K562 (cell line): ENCODE results near the gene RDH13. TPM values are rescaled to one million over a fixed set of nuclear protein-coding genes. Genes with fewer than 3 reads are reported as not detected.
A peak's percentile ranks its signal among the peaks of the same experiment; 100 is the strongest.

ENCODE experiments used
- CXXC5 ChIP-seq: fragments of 250-450 bp; sonication (Bioruptor Pico); IDR thresholded peaks from 2 replicates; pipeline ENCODE4 v1.8.0; 2022; ENCODE audit warnings: inconsistent platforms, mild to moderate bottlenecking, moderate library complexity
- ELF2 ChIP-seq: fragments of 250-450 bp; sonication (Bioruptor Pico); IDR thresholded peaks from 2 replicates; pipeline ENCODE4 v1.5.0; 2021; ENCODE audit warnings: mild to moderate bottlenecking
- ETS2 ChIP-seq: IDR thresholded peaks from 2 replicates; pipeline ENCODE4 v1.6.1; 2016; ENCODE audit warnings: borderline replicate concordance, missing genetic modification characterization, mild to moderate bottlenecking, moderate library complexity, missing compliant biosample characterization; ENCODE audit not compliant: poor library complexity, severe bottlenecking
- GATA2 ChIP-seq: sonication (generic); formaldehyde crosslinking; IDR thresholded peaks from 2 replicates; pipeline ENCODE4 v1.4.0; 2020; ENCODE audit warnings: mild to moderate bottlenecking, missing genetic modification reagents
- GTF2A2 ChIP-seq: IDR thresholded peaks from 2 replicates; pipeline ENCODE4 v1.6.1; 2016; ENCODE audit warnings: mild to moderate bottlenecking, missing genetic modification characterization, missing compliant biosample characterization
- HCFC1 ChIP-seq: IDR thresholded peaks from 2 replicates; pipeline ENCODE4 v1.6.1; 2012; ENCODE audit warnings: low read depth, low read length, improper control_type of control experiment
- HMBOX1 ChIP-seq: sonication (generic); IDR thresholded peaks from 2 replicates; pipeline ENCODE4 v1.6.1; 2016
- KDM4B ChIP-seq, 2 experiments: fragments of 450-650 bp in 1 of 2; sonication (generic) in 1 of 2; IDR thresholded peaks; 2 replicates each; pipeline ENCODE4 v1.6.1; 2016 to 2017; ENCODE audit warnings: borderline replicate concordance in 2 of 2, antibody characterized with exemption in 1 of 2, low read depth in 1 of 2, mild to moderate bottlenecking in 1 of 2
- LARP7 ChIP-seq: fragments of 450-650 bp; IDR thresholded peaks from 2 replicates; pipeline ENCODE4 v1.6.1; 2016
- MAFK ChIP-seq: IDR thresholded peaks from 2 replicates; pipeline ENCODE4 v1.6.1; 2011; ENCODE audit warnings: low read length, improper control_type of control experiment
- MAZ ChIP-seq, 2 experiments: fragments of 450-650 bp in 1 of 2; sonication (generic) in 1 of 2; formaldehyde crosslinking; IDR thresholded peaks in 1 of 2; conservative IDR thresholded peaks in 1 of 2; 2 replicates each; pipeline versions ENCODE4 v1.4.0 to v1.5.0; 2020; ENCODE audit warnings: mild to moderate bottlenecking in 1 of 2, missing genetic modification reagents in 1 of 2
- MEF2A ChIP-seq: IDR thresholded peaks from 2 replicates; pipeline ENCODE4 v1.6.1; 2011; ENCODE audit warnings: low read depth, mild to moderate bottlenecking, low read length, moderate library complexity; ENCODE audit not compliant: control insufficient read depth
- NCOA4 ChIP-seq: fragments of 450-650 bp; IDR thresholded peaks from 2 replicates; pipeline ENCODE4 v1.6.1; 2018; ENCODE audit warnings: mild to moderate bottlenecking; ENCODE audit not compliant: partially characterized antibody
- NFIX ChIP-seq: fragments of 250-450 bp; sonication (Bioruptor Pico); IDR thresholded peaks from 2 replicates; pipeline ENCODE4 v1.4.0; 2020; ENCODE audit warnings: low read depth, mild to moderate bottlenecking, moderate library complexity
- NONO ChIP-seq, 2 experiments: fragments of 200-400 bp in 1 of 2; fragments of 450-650 bp in 1 of 2; formaldehyde crosslinking in 1 of 2; IDR thresholded peaks; 2 replicates each; pipeline ENCODE4 v1.6.1; 2017; ENCODE audit warnings: low read depth in 2 of 2, mild to moderate bottlenecking in 2 of 2, moderate library complexity in 2 of 2, low read length in 1 of 2
- RBM39 ChIP-seq: fragments of 200-400 bp; formaldehyde crosslinking; optimal IDR thresholded peaks from 2 replicates; pipeline ENCODE3; 2018; ENCODE audit warnings: low read depth, low read length
- SNAPC5 ChIP-seq: fragments of 250-450 bp; sonication (Bioruptor Pico); IDR thresholded peaks from 2 replicates; pipeline ENCODE4 v1.8.0; 2021; ENCODE audit warnings: moderate library complexity, mild to moderate bottlenecking, inconsistent platforms
- SRSF9 ChIP-seq: fragments of 200-400 bp; formaldehyde crosslinking; IDR thresholded peaks from 2 replicates; pipeline ENCODE4 v1.6.1; 2017; ENCODE audit warnings: low read depth, low read length, borderline replicate concordance
- TARDBP ChIP-seq: fragments of 450-650 bp; IDR thresholded peaks from 2 replicates; pipeline ENCODE4 v1.6.1; 2016
- TRIM28 ChIP-seq: fragments of 450-650 bp; IDR thresholded peaks from 2 replicates; pipeline ENCODE4 v1.6.1; 2017
- ZBTB2 ChIP-seq: fragments of 450-650 bp; IDR thresholded peaks from 2 replicates; pipeline ENCODE4 v1.6.1; 2016; ENCODE audit warnings: antibody characterized with exemption
- ZBTB7A ChIP-seq: IDR thresholded peaks from 2 replicates; pipeline ENCODE4 v1.6.1; 2011; ENCODE audit warnings: low read depth, mild to moderate bottlenecking, low read length, moderate library complexity, borderline replicate concordance; ENCODE audit not compliant: control insufficient read depth
- ZC3H4 ChIP-seq: sonication (generic); formaldehyde crosslinking; IDR thresholded peaks from 2 replicates; pipeline ENCODE4 v1.9.0; 2021; ENCODE audit warnings: missing genetic modification reagents, borderline replicate concordance
- ZKSCAN1 ChIP-seq: fragments of 150-350 bp; IDR thresholded peaks from 2 replicates; pipeline ENCODE4 v1.6.1; 2016; ENCODE audit warnings: low read depth, low read length
- ZNF224 ChIP-seq: sonication (generic); formaldehyde crosslinking; IDR thresholded peaks from 2 replicates; pipeline ENCODE4 v1.8.0; 2022; ENCODE audit warnings: mild to moderate bottlenecking, missing genetic modification reagents
- ZNF431 ChIP-seq: sonication (generic); formaldehyde crosslinking; IDR thresholded peaks from 2 replicates; pipeline ENCODE4 v1.8.0; 2022; ENCODE audit warnings: mild to moderate bottlenecking, missing genetic modification reagents
- ZNF436 ChIP-seq: fragments of 250-450, 450-650 bp; sonication (Bioruptor Pico); formaldehyde crosslinking; IDR thresholded peaks from 2 replicates; pipeline ENCODE4 v1.7.0; 2020; ENCODE audit warnings: mild to moderate bottlenecking
- ZNF444 ChIP-seq: fragments of 250-450 bp; sonication (Bioruptor Pico); IDR thresholded peaks from 2 replicates; pipeline ENCODE4 v1.4.0; 2020; ENCODE audit warnings: mild to moderate bottlenecking, moderate library complexity
- ZNF445 ChIP-seq: fragments of 250-450 bp; sonication (Bioruptor Pico); IDR thresholded peaks from 2 replicates; pipeline ENCODE4 v1.4.0; 2020; ENCODE audit warnings: low read depth, mild to moderate bottlenecking, moderate library complexity
- polyA plus RNA-seq, 8 experiments: library from polyadenylated mRNA; depleted of rRNA in 4 of 8; stranded (reverse) in 5 of 8; unstranded in 3 of 8; fragments of >200 nt; fragmentation: Nextera tagmentation in 2 of 8; fragmentation: Illumina TruSeq in 1 of 8; extraction: Ambion mirVana in 2 of 8; extraction: Trizol in 1 of 8; gene quantifications; 2 replicates each; pipeline versions ENCODE4 v1.2.1 to v1.2.3, GENCODE V29; 2011 to 2014; ENCODE audit warnings: inconsistent platforms in 1 of 8, missing spikeins in 1 of 8
- total RNA-seq, 7 experiments: library from RNA; depleted of rRNA in 6 of 7; stranded (reverse); fragments of >200 nt in 6 of 7; fragmentation: Illumina TruSeq in 2 of 7; extraction: Trizol in 2 of 7; gene quantifications; 2 replicates each; pipeline versions ENCODE4 v1.2.1 to v1.2.3, GENCODE V29; 2011 to 2021; ENCODE audit warnings: low replicate concordance in 1 of 7

Gene RDH13
- total and polyA plus RNA-seq, 9 of the 15 experiments (the other 6 are each of a cell fraction or from before 2014, with no cell fraction given), result 7.5 to 70.3 (median 39.5) TPM

- TF ChIP-seq NFIX (CRISPR knock-in tag), result no peak
- TF ChIP-seq LARP7, result no peak
- TF ChIP-seq ZC3H4, result no peak
- TF ChIP-seq GTF2A2 (tag), result no peak
- TF ChIP-seq MAZ (CRISPR knock-in tag; conservative IDR thresholded peaks at IDR 0.05 in 1 of 2, IDR thresholded peaks at IDR 0.05 in 1 of 2), result peak in 1 of 2 experiments; percentile 49; a peak in 1 of 4 replicates
- no peak for TF ChIP-seq ZNF445 (CRISPR knock-in tag)
- TF ChIP-seq HMBOX1, result no peak
- TF ChIP-seq ZNF224 (CRISPR knock-in tag), result no peak
- no peak; the same call in 1 of the 2 replicates for TF ChIP-seq ELF2 (CRISPR knock-in tag)
- no peak for TF ChIP-seq TRIM28
- TF ChIP-seq SNAPC5 (CRISPR knock-in tag), result no peak
- no peak for TF ChIP-seq MAFK
- no peak for TF ChIP-seq ZKSCAN1
- peak; percentile 69; the same call in 1 of the 2 replicates for TF ChIP-seq ZBTB2
- no peak for TF ChIP-seq SRSF9
- peak; percentile 69 for TF ChIP-seq GATA2 (CRISPR knock-in tag)
- no peak for TF ChIP-seq NCOA4
- TF ChIP-seq NONO (IDR thresholded peaks at IDR 0.05; ENCODE audit: low read depth in 2 of 2, low read length in 1 of 2), result no peak
- no peak for TF ChIP-seq RBM39
- no peak for TF ChIP-seq ETS2
- peak; percentile 25; the same call in 1 of the 2 replicates for TF ChIP-seq HCFC1
- no peak for TF ChIP-seq ZBTB7A
- no peak for TF ChIP-seq CXXC5
- TF ChIP-seq MEF2A, result no peak
- no peak for TF ChIP-seq ZNF444 (CRISPR knock-in tag)
- no peak for TF ChIP-seq KDM4B (IDR thresholded peaks at IDR 0.05; ENCODE audit: borderline replicate concordance in 2 of 2, low read depth in 1 of 2)
- no peak for TF ChIP-seq ZNF431 (CRISPR knock-in tag)
- TF ChIP-seq ZNF436 (CRISPR knock-in tag), result no peak
- no peak for TF ChIP-seq TARDBP
Observed at GRCh38 chr19:55027472-55028337, 35.2 kb downstream of the RDH13 start (continued).
